H9 (cell line): ENCODE results near the gene GADD45A. TPM values are rescaled to one million over a fixed set of nuclear protein-coding genes. Genes with fewer than 3 reads are reported as not detected.

Experiments used
- DNase-seq: peaks from one replicate; pipeline ENCODE4 v3.0.0-alpha.2; 2017
- H2AFZ ChIP-seq: one replicate; pipeline ENCODE4 v1.6.1; 2013; ENCODE audit warnings: mild to moderate bottlenecking, low read length, control low read depth, moderate library complexity
- H2AK5ac ChIP-seq: 2 replicates; pipeline ENCODE4 v1.6.1; 2013; ENCODE audit warnings: low read length, control low read depth, mixed read lengths; ENCODE audit not compliant: insufficient read length
- H2BK120ac ChIP-seq: one replicate; pipeline ENCODE4 v1.6.1; 2013; ENCODE audit warnings: low read depth, mild to moderate bottlenecking, low read length, control low read depth, inconsistent platforms; ENCODE audit not compliant: poor library complexity, severe bottlenecking
- H2BK12ac ChIP-seq: 2 replicates; pipeline ENCODE4 v1.6.1; 2013; ENCODE audit warnings: low read length, control low read depth, mixed read lengths, low read depth; ENCODE audit not compliant: insufficient read length
- H2BK15ac ChIP-seq: 2 replicates; pipeline ENCODE4 v1.6.1; 2013; ENCODE audit warnings: low read depth, low read length, control low read depth
- H2BK20ac ChIP-seq: one replicate; pipeline ENCODE4 v1.6.1; 2013; ENCODE audit warnings: low read depth, mild to moderate bottlenecking, low read length, control low read depth, inconsistent platforms; ENCODE audit not compliant: poor library complexity, severe bottlenecking
- H2BK5ac ChIP-seq: 2 replicates; pipeline ENCODE4 v1.6.1; 2013; ENCODE audit warnings: low read length, control low read depth, mixed read lengths; ENCODE audit not compliant: insufficient read length
- H3K14ac ChIP-seq: 2 replicates; pipeline ENCODE4 v1.6.1; 2013; ENCODE audit warnings: low read length, control low read depth; ENCODE audit not compliant: insufficient read depth
- H3K18ac ChIP-seq: 2 replicates; pipeline ENCODE4 v1.6.1; 2013; ENCODE audit warnings: low read depth, mild to moderate bottlenecking, mixed read lengths, low read length, control low read depth; ENCODE audit not compliant: insufficient read length
- H3K23ac ChIP-seq: 2 replicates; pipeline ENCODE4 v1.6.1; 2013; ENCODE audit warnings: low read length, control low read depth, mixed read lengths, low read depth; ENCODE audit not compliant: insufficient read length
- H3K23me2 ChIP-seq: 2 replicates; pipeline ENCODE4 v1.6.1; 2013; ENCODE audit warnings: low read depth, mild to moderate bottlenecking, mixed read lengths, low read length, control low read depth; ENCODE audit not compliant: insufficient read length, poor library complexity, severe bottlenecking
- H3K27ac ChIP-seq: 2 replicates; pipeline ENCODE4 v1.5.1; 2013; ENCODE audit warnings: low read length, control low read depth, mixed read lengths, low read depth; ENCODE audit not compliant: insufficient read length
- H3K27me3 ChIP-seq: 2 replicates; pipeline ENCODE4 v1.6.1; 2013; ENCODE audit warnings: low read length, control low read depth, inconsistent platforms; ENCODE audit not compliant: insufficient read depth
- H3K4ac ChIP-seq: 2 replicates; pipeline ENCODE4 v1.6.1; 2013; ENCODE audit warnings: low read depth, mild to moderate bottlenecking, control low read depth, inconsistent platforms, low read length, moderate library complexity
- H3K4me1 ChIP-seq: 2 replicates; pipeline ENCODE4 v1.6.1; 2013; ENCODE audit warnings: low read length, control low read depth, inconsistent platforms; ENCODE audit not compliant: insufficient read depth
- H3K4me2 ChIP-seq: 2 replicates; pipeline ENCODE4 v1.6.1; 2013; ENCODE audit warnings: low read length, control low read depth, mixed read lengths; ENCODE audit not compliant: insufficient read length, insufficient read depth
- H3K56ac ChIP-seq: 2 replicates; pipeline ENCODE4 v1.6.1; 2013; ENCODE audit warnings: low read depth, mild to moderate bottlenecking, mixed read lengths, low read length, control low read depth; ENCODE audit not compliant: insufficient read length
- H3K79me1 ChIP-seq: 2 replicates; pipeline ENCODE4 v1.6.1; 2013; ENCODE audit warnings: low read depth, mild to moderate bottlenecking, moderate library complexity, low read length, control low read depth, inconsistent platforms; ENCODE audit not compliant: insufficient read depth, poor library complexity, severe bottlenecking
- H3K79me2 ChIP-seq: 2 replicates; pipeline ENCODE4 v1.6.1; 2013; ENCODE audit warnings: low read length, control low read depth, inconsistent platforms; ENCODE audit not compliant: insufficient read depth
- H3K9ac ChIP-seq: 2 replicates; pipeline ENCODE4 v1.6.1; 2013; ENCODE audit warnings: low read length, control low read depth, mixed read lengths; ENCODE audit not compliant: insufficient read length; ENCODE audit errors: extremely low read depth
- H3K9me3 ChIP-seq: one replicate; pipeline ENCODE4 v1.6.1; 2013; ENCODE audit warnings: low read depth, low read length, inconsistent platforms; ENCODE audit not compliant: control insufficient read depth
- H3T11ph ChIP-seq: one replicate; pipeline ENCODE4 v1.6.1; 2013; ENCODE audit warnings: mild to moderate bottlenecking, low read length, control low read depth, inconsistent platforms
- H4K20me1 ChIP-seq: one replicate; pipeline ENCODE4 v1.6.1; 2013; ENCODE audit not compliant: control insufficient read depth, insufficient read length, insufficient read depth
- H4K5ac ChIP-seq: 2 replicates; pipeline ENCODE4 v1.6.1; 2013; ENCODE audit warnings: low read depth, mild to moderate bottlenecking, mixed read lengths, low read length, control low read depth; ENCODE audit not compliant: insufficient read length
- H4K8ac ChIP-seq: replicated peaks from 2 replicates; pipeline ENCODE4 v1.6.1; 2013; ENCODE audit warnings: low read length, control low read depth, mixed read lengths, low read depth; ENCODE audit not compliant: insufficient read length
- H4K91ac ChIP-seq: 2 replicates; pipeline ENCODE4 v1.6.1; 2013; ENCODE audit warnings: low read depth, mild to moderate bottlenecking, moderate library complexity, mixed read lengths, low read length, control low read depth; ENCODE audit not compliant: insufficient read length
- H3K27ac Mint-ChIP-seq, 3 experiments: 2 replicates in 2 of 3; 3 replicates in 1 of 3; pipeline ENCODE4 v1.8.0; 2020 to 2021; ENCODE audit warnings: mixed read lengths in 3 of 3, mild to moderate bottlenecking in 1 of 3, moderate library complexity in 1 of 3
- H3K27me3 Mint-ChIP-seq: 2 replicates; pipeline ENCODE4 v1.8.0; 2021; ENCODE audit warnings: low read depth, mild to moderate bottlenecking, moderate library complexity, mixed read lengths
- H3K36me3 Mint-ChIP-seq, 3 experiments: 2 replicates in 2 of 3; 3 replicates in 1 of 3; pipeline ENCODE4 v1.8.0; 2020 to 2021; ENCODE audit warnings: low read depth in 3 of 3, mixed read lengths in 3 of 3; ENCODE audit not compliant: insufficient read depth in 1 of 3
- H3K4me1 Mint-ChIP-seq, 2 experiments: 2 replicates each; pipeline ENCODE4 v1.8.0; 2020; ENCODE audit warnings: mixed read lengths in 2 of 2
- H3K4me3 Mint-ChIP-seq, 2 experiments: 2 replicates in 1 of 2; 3 replicates in 1 of 2; pipeline ENCODE4 v1.8.0; 2020 to 2021; ENCODE audit warnings: mild to moderate bottlenecking in 2 of 2, mixed read lengths in 2 of 2, moderate library complexity in 1 of 2
- H3K9me3 Mint-ChIP-seq, 2 experiments: 2 replicates in 1 of 2; 3 replicates in 1 of 2; pipeline ENCODE4 v1.8.0; 2020; ENCODE audit warnings: mild to moderate bottlenecking in 2 of 2, mixed read lengths in 2 of 2, moderate library complexity in 1 of 2
- CTCF ChIP-seq: fragments of 200-600 bp; sonication (generic); conservative IDR thresholded peaks from 3 replicates; pipeline ENCODE4 v1.8.0; 2021; ENCODE audit warnings: antibody characterized with exemption, mild to moderate bottlenecking
- WGBS: extraction: QIAGEN DNeasy Blood & Tissue Kit; methylation state at CpG from one replicate; pipeline ENCODE4 v1.1.7; 2013; ENCODE audit warnings: missing lambda C conversion rate, low lambda C conversion rate, mixed read lengths; ENCODE audit not compliant: insufficient read length; ENCODE audit errors: extremely low coverage; 5-methylcytosine and 5-hydroxymethylcytosine counted together
- total RNA-seq: library from RNA; stranded (reverse); gene quantifications from 2 replicates; pipeline ENCODE4 v1.2.1, GENCODE V29; 2021

The GADD45A gene
- total RNA-seq, 1 experiment from 2014 or later: 22.8 TPM

GRCh38 chr1:67687198-67687545, 2.2 kb downstream of the GADD45A start:
- Histone ChIP-seq H3K79me2 (no peaks in the 10 kb centered on the region), H3K4ac (no peak overlapping the region), H3K27ac (no peak overlapping the region), H3K4me2 (peak overlapping the region; percentile 87), H4K91ac (no peak overlapping the region), H2BK12ac (no peak overlapping the region), H3K4me1 (peaks cover 6% of the 10 kb centered on the region; the same call in 1 of the 2 replicates), H3K23me2 (peaks cover 5% of the 10 kb centered on the region), H2AFZ (no peak overlapping the region), H3K14ac (no peak overlapping the region), H3K79me1 (no peaks in the 10 kb centered on the region), H3T11ph (no peak overlapping the region), H4K20me1 (no peaks in the 10 kb centered on the region), H2AK5ac (no peak overlapping the region), H3K23ac (no peak overlapping the region), H3K18ac (no peak overlapping the region), H3K9me3 (no peaks in the 10 kb centered on the region), H4K8ac (no peak overlapping the region), H3K9ac (no peak overlapping the region), H2BK15ac (no peak overlapping the region), H4K5ac (no peak overlapping the region), H3K56ac (no peak overlapping the region), H3K27me3 (no peaks in the 10 kb centered on the region), H2BK20ac (no peak overlapping the region), H2BK5ac (no peak overlapping the region), H2BK120ac (no peak overlapping the region)
- Mint-ChIP-seq H3K4me3 (peak overlapping the region; percentile 89 to 92), H3K36me3 (peaks cover 3 to 18% (median 11%) of the 10 kb centered on the region in 3 experiments), H3K27ac (peak overlapping the region in 2 of 3 experiments; percentile 7 to 81; a peak in 2 of 7 replicates), H3K27me3 (no peaks in the 10 kb centered on the region), H3K9me3 (no peaks in the 10 kb centered on the region; a peak in 1 of 5 replicates), H3K4me1 (peaks cover 26 to 30% of the 10 kb centered on the region in 2 experiments)
- no peak for TF ChIP-seq CTCF
- whole genome bisulfite sequencing: no CpG with 5 or more reads among the region's 3 CpGs
- no peak for DNase-seq
